DOHH2 (cell line): ENCODE results near the gene VWA7.

Experiments used
- CTCF ChIP-seq: fragments of 200-600 bp; sonication (generic); IDR thresholded peaks from one replicate; pipeline ENCODE4 v1.5.1; 2014; ENCODE audit warnings: antibody characterized with exemption, mild to moderate bottlenecking, low read depth, low read length; ENCODE audit not compliant: poor library complexity, severe bottlenecking
- EZH2phosphoT487 ChIP-seq: fragments of 200-600 bp; sonication (generic); IDR thresholded peaks from 2 replicates; pipeline ENCODE4 v1.6.1; 2017; ENCODE audit warnings: borderline replicate concordance, mild to moderate bottlenecking, antibody characterized with exemption, low read length, moderate library complexity, mixed read lengths

GRCh38 chr6:31727717-31728671 is 49.1 kb downstream of the VWA7 start:
- TF ChIP-seq CTCF (no peak), EZH2phosphoT487 (no peak)
